HG03520 (cell line): ENCODE data around the gene TMEM14C.

ENCODE experiments used
- ATAC-seq: cut with Tn5 transposase; IDR thresholded peaks from one replicate; pipeline ENCODE4 v1.9.1; 2021; ENCODE audit warnings: mild to moderate bottlenecking, moderate library complexity; ENCODE audit not compliant: unreplicated experiment

TMEM14C gene

GRCh38 chr6:10759312-10759839 is 36.5 kb downstream of the TMEM14C start:
- no peak for ATAC-seq

- no peak for ATAC-seq
Measured at GRCh38 chr6:10759884-10760329, 37.0 kb downstream of the TMEM14C start.

- ATAC-seq = no peak
Measured at GRCh38 chr6:10763006-10763405, 40.1 kb downstream of the TMEM14C start.

- no peak for ATAC-seq
Measured at GRCh38 chr6:10769419-10769818, 46.5 kb downstream of the TMEM14C start.

GRCh38 chr6:10771371-10771894 is 48.6 kb downstream of the TMEM14C start:
- ATAC-seq = no peak

GRCh38 chr6:10778230-10778629 is 55.4 kb downstream of the TMEM14C start:
- ATAC-seq = no peak

- no peak for ATAC-seq
Measured at GRCh38 chr6:10779076-10779475, 56.2 kb downstream of the TMEM14C start.
